ENCODE measurements around the gene ZBTB7B.
"Not testable (repeated sequence)": the region's sequence is repeated elsewhere in the genome, so short reads cannot be mapped to it uniquely, and the experiment has no call there.

Gene ZBTB7B

GRCh38 chr1:154978360-154978759, 24.2 kb upstream of the ZBTB7B start:
- no peak overlapping the region for H3K4me2 ChIP-seq (ENCODE audit: low read length)
- no peak overlapping the region for H2AK5ac ChIP-seq (ENCODE audit: low read length)
- no peak overlapping the region for H3K27ac ChIP-seq (ENCODE audit: low read depth, low read length)
- DNase-seq: no peak
- H3K18ac ChIP-seq (ENCODE audit: low read length): no peak overlapping the region
- peaks cover 40% of the 10 kb centered on the region for H3K79me2 ChIP-seq (ENCODE audit: control insufficient read depth, insufficient read depth, low read length)
- H3K4me3 ChIP-seq (ENCODE audit: low read length): no peak overlapping the region
- H3K4ac ChIP-seq (ENCODE audit: low read depth, low read length): no peak overlapping the region
- WGBS (ENCODE audit: extremely low coverage, insufficient coverage, low lambda C conversion rate): no CpG with 5 or more reads among the region's 3 CpGs
- H2BK15ac ChIP-seq (replicated peaks; ENCODE audit: low read depth): no peak overlapping the region
- no peak overlapping the region for H3K9ac ChIP-seq (ENCODE audit: low read length)
- no peak overlapping the region for H4K8ac ChIP-seq (ENCODE audit: low read depth, low read length)
- H2BK120ac ChIP-seq (ENCODE audit: low read depth, low read length): no peak overlapping the region
- H4K5ac ChIP-seq (ENCODE audit: low read length): no peak overlapping the region
- H3K27me3 ChIP-seq (ENCODE audit: insufficient read depth, low read length, poor library complexity): no peaks in the 10 kb centered on the region
- peaks cover 5% of the 10 kb centered on the region for H3K4me1 ChIP-seq (ENCODE audit: control insufficient read depth, low read depth, low read length)
- no peak overlapping the region for H3K23ac ChIP-seq (ENCODE audit: low read length)
- no peak overlapping the region for H3K56ac ChIP-seq (ENCODE audit: low read length)
- H3K79me1 ChIP-seq (ENCODE audit: low read length): peaks cover 4% of the 10 kb centered on the region
- H2BK5ac ChIP-seq (ENCODE audit: low read length): no peak overlapping the region
- peaks cover 5% of the 10 kb centered on the region for H3K36me3 ChIP-seq (ENCODE audit: control insufficient read depth, insufficient read depth, low read length)

- Histone ChIP-seq H2BK5ac (ENCODE audit: low read length) (no peak overlapping the region), H3K18ac (ENCODE audit: low read length) (no peak overlapping the region), H3K4me3 (ENCODE audit: low read length) (no peak overlapping the region), H3K27me3 (ENCODE audit: insufficient read depth, low read length, poor library complexity) (no peaks in the 10 kb centered on the region), H3K4me2 (ENCODE audit: low read length) (no peak overlapping the region), H3K9ac (ENCODE audit: low read length) (peak overlapping the region; percentile 70), H3K27ac (ENCODE audit: low read depth, low read length) (peak overlapping the region; percentile 19), H4K8ac (ENCODE audit: low read depth, low read length) (no peak overlapping the region), H3K36me3 (ENCODE audit: control insufficient read depth, insufficient read depth, low read length) (peaks cover 5% of the 10 kb centered on the region), H2AK5ac (ENCODE audit: low read length) (no peak overlapping the region), H4K5ac (ENCODE audit: low read length) (no peak overlapping the region), H3K4me1 (ENCODE audit: control insufficient read depth, low read depth, low read length) (no peaks in the 10 kb centered on the region), H3K4ac (ENCODE audit: low read depth, low read length) (no peak overlapping the region), H3K79me2 (ENCODE audit: control insufficient read depth, insufficient read depth, low read length) (peaks cover 30% of the 10 kb centered on the region), H2BK120ac (ENCODE audit: low read depth, low read length) (no peak overlapping the region), H3K23ac (ENCODE audit: low read length) (no peak overlapping the region), H3K79me1 (ENCODE audit: low read length) (peaks cover 6% of the 10 kb centered on the region), H3K56ac (ENCODE audit: low read length) (peak overlapping the region; percentile 93), H2BK15ac (replicated peaks; ENCODE audit: low read depth) (no peak overlapping the region)
- DNase-seq: no peak
- no CpG with 5 or more reads among the region's 6 CpGs for WGBS (ENCODE audit: extremely low coverage, insufficient coverage, low lambda C conversion rate)
Observed at GRCh38 chr1:154982341-154982740, 20.3 kb upstream of the ZBTB7B start.

DNA sequence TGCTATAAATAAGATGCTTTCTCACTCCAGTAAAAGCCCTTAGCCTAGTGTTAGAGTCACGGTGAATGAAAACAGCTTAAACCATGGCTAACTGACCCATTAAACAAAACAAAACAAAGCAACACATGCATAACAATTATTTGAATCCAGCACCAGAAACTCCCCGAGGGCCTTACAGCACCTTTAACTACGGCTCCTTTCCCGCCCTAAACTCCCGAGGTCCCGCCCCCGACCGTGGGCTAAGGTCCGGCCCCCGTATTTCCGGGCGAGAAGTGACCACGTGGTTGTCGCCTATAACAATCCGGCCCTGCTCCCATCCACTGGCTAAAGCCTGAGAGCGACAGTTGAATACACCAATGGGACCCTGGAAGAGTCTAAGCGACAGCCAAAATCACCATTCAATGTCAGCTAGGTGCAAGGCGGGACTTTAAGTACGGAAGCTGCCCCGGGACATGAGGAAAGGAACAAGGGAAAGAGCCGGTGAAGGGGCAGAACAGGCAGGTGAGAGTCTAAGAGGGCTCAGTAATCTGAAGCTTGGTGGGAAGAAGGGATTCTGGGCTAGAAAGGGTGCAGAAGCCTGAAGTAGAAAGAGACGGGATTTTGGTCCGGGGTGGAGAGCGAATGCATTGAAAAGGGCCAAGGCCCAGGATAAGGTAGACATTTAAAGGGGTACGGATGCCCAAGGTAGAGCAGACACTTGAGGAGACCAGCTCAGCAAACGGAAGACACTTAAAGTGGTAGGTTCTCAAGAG, 19.5 kb upstream of the ZBTB7B start, which contains the start of gene FLAD1:
TSS of gene FLAD1 (plus strand) at position 448 of the 752 bp plus-strand sequence. CDS start 351 bp downstream, outside the sequence.
- Histone ChIP-seq H3K36me3 (ENCODE audit: control insufficient read depth, insufficient read depth, low read length) (peaks cover 8% of the 10 kb centered on the region), H3K4ac (ENCODE audit: low read depth, low read length) (peak within 1 kb of the TSS; percentile 74), H3K4me1 (ENCODE audit: control insufficient read depth, low read depth, low read length) (no peaks in the 10 kb centered on the region), H2BK15ac (replicated peaks; ENCODE audit: low read depth) (no peak within 1 kb of the TSS), H2AK5ac (ENCODE audit: low read length) (peak within 1 kb of the TSS; percentile 12), H2BK5ac (ENCODE audit: low read length) (peak within 1 kb of the TSS; percentile 66), H3K18ac (ENCODE audit: low read length) (peak within 1 kb of the TSS; percentile 77), H3K9ac (ENCODE audit: low read length) (peak within 1 kb of the TSS; percentile 81), H3K23ac (ENCODE audit: low read length) (no peak within 1 kb of the TSS), H4K8ac (ENCODE audit: low read depth, low read length) (no peak within 1 kb of the TSS), H3K4me3 (ENCODE audit: low read length) (peak within 1 kb of the TSS; percentile 67), H4K5ac (ENCODE audit: low read length) (no peak within 1 kb of the TSS), H3K4me2 (ENCODE audit: low read length) (peak within 1 kb of the TSS; percentile 83), H3K56ac (ENCODE audit: low read length) (peak within 1 kb of the TSS; percentile 93), H2BK120ac (ENCODE audit: low read depth, low read length) (no peak within 1 kb of the TSS), H3K79me2 (ENCODE audit: control insufficient read depth, insufficient read depth, low read length) (peaks cover 25% of the 10 kb centered on the region), H3K79me1 (ENCODE audit: low read length) (peaks cover 7% of the 10 kb centered on the region), H3K27ac (ENCODE audit: low read depth, low read length) (peak within 1 kb of the TSS; percentile 19), H3K27me3 (ENCODE audit: insufficient read depth, low read length, poor library complexity) (no peaks in the 10 kb centered on the region)
- peak; percentile 100 for DNase-seq
- WGBS (ENCODE audit: extremely low coverage, insufficient coverage, low lambda C conversion rate): no CpG with 5 or more reads among the region's 26 CpGs

DNA sequence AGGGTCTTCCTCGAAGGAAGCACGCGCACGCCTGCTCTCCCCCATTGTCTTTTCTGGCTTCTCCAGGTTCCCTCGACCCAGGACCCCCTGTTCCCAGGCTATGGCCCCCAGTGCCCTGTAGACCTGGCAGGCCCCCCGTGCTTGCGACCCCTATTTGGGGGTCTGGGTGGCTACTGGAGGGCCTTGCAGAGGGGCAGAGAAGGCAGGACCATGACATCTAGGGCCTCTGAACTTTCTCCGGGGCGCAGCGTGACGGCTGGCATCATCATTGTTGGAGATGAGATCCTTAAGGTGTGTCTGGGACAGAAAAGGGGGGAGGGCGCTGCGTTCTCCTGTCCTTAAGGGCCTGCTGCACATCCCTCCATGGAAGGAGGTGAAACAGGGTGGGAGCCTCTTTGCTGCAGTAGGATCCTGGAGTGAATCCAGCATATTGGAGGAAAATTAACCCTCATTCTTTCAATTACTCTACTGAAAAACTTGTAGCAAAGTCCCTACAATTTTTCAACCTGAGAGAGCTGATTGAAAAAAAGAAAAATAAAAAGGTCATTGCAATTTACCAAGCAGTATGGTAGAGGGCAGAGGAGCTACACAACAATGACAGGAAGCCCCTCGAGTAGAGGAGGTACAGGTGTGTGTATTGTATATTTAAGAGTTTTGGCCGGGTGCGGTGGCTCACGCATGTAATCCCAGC, 18.7 kb upstream of the ZBTB7B start:
- Histone ChIP-seq H3K56ac (ENCODE audit: low read length) (peak overlapping the region; percentile 81), H3K79me2 (ENCODE audit: control insufficient read depth, insufficient read depth, low read length) (peaks cover 22% of the 10 kb centered on the region), H3K27ac (ENCODE audit: low read depth, low read length) (no peak overlapping the region), H2AK5ac (ENCODE audit: low read length) (peak overlapping the region; percentile 12), H3K36me3 (ENCODE audit: control insufficient read depth, insufficient read depth, low read length) (peaks cover 12% of the 10 kb centered on the region), H3K4me3 (ENCODE audit: low read length) (peak overlapping the region; percentile 67), H3K23ac (ENCODE audit: low read length) (no peak overlapping the region), H3K4me2 (ENCODE audit: low read length) (peak overlapping the region; percentile 83), H2BK120ac (ENCODE audit: low read depth, low read length) (no peak overlapping the region), H3K18ac (ENCODE audit: low read length) (no peak overlapping the region), H3K27me3 (ENCODE audit: insufficient read depth, low read length, poor library complexity) (no peaks in the 10 kb centered on the region), H2BK5ac (ENCODE audit: low read length) (no peak overlapping the region), H2BK15ac (replicated peaks; ENCODE audit: low read depth) (no peak overlapping the region), H3K4ac (ENCODE audit: low read depth, low read length) (peak overlapping the region; percentile 74), H3K9ac (ENCODE audit: low read length) (peak overlapping the region; percentile 81), H4K8ac (ENCODE audit: low read depth, low read length) (no peak overlapping the region), H3K79me1 (ENCODE audit: low read length) (peaks cover 13% of the 10 kb centered on the region), H4K5ac (ENCODE audit: low read length) (no peak overlapping the region), H3K4me1 (ENCODE audit: control insufficient read depth, low read depth, low read length) (no peaks in the 10 kb centered on the region)
- DNase-seq: no peak
- no CpG with 5 or more reads among the region's 17 CpGs for WGBS (ENCODE audit: extremely low coverage, insufficient coverage, low lambda C conversion rate)

DNA sequence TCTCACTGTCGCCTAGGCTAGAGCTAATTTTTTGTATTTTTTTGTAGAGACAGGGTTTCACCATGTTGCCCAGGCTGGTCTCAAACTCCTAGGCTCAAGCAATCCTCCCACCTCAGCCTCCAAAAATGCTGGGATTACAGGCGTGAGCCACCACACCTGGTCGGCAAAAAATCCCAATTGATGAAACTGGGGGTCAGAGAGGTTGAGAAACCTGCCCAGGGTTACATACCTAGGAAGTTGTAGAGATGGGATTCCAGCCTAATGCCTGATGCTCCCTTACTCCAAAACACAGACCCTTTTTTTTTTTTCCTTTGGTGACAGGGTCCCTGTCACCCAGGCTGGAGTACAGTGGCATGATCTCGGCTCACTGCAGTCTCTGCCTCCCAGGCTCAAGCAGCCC, 15.9 kb upstream of the ZBTB7B start:
- Histone ChIP-seq H3K36me3 (ENCODE audit: control insufficient read depth, insufficient read depth, low read length) (peaks cover 20% of the 10 kb centered on the region), H3K79me1 (ENCODE audit: low read length) (peaks cover 21% of the 10 kb centered on the region), H3K79me2 (ENCODE audit: control insufficient read depth, insufficient read depth, low read length) (peaks cover 19% of the 10 kb centered on the region)
- H3K18ac ChIP-seq (ENCODE audit: low read length); H4K8ac ChIP-seq (ENCODE audit: low read depth, low read length); H3K27me3 ChIP-seq (ENCODE audit: insufficient read depth, low read length, poor library complexity); H3K4me2 ChIP-seq (ENCODE audit: low read length); H3K56ac ChIP-seq (ENCODE audit: low read length); H4K5ac ChIP-seq (ENCODE audit: low read length); DNase-seq; H2BK120ac ChIP-seq (ENCODE audit: low read depth, low read length); H2BK5ac ChIP-seq (ENCODE audit: low read length); H2BK15ac ChIP-seq (replicated peaks; ENCODE audit: low read depth); H3K23ac ChIP-seq (ENCODE audit: low read length); H3K4me1 ChIP-seq (ENCODE audit: control insufficient read depth, low read depth, low read length); H3K4me3 ChIP-seq (ENCODE audit: low read length); H2AK5ac ChIP-seq (ENCODE audit: low read length); H3K27ac ChIP-seq (ENCODE audit: low read depth, low read length); H3K9ac ChIP-seq (ENCODE audit: low read length); H3K4ac ChIP-seq (ENCODE audit: low read depth, low read length): not testable (repeated sequence)
- WGBS (ENCODE audit: extremely low coverage, insufficient coverage, low lambda C conversion rate): no CpG with 5 or more reads among the region's 4 CpGs

Measured in mesendoderm (in vitro differentiated cells).